GM12873 (cell line): Measurements from ENCODE around the gene C1orf94.

Experiments used
- CTCF ChIP-seq: IDR thresholded peaks from 2 replicates; pipeline ENCODE4 v1.5.1; 2012; ENCODE audit warnings: low read depth, mild to moderate bottlenecking, moderate library complexity, low read length, control low read depth; ENCODE audit not compliant: insufficient read depth; ENCODE audit errors: missing control alignments

C1orf94 gene

GRCh38 chr1:34155860-34156259 is 20.8 kb upstream of the C1orf94 start:
- TF ChIP-seq CTCF = no peak

GRCh38 chr1:34156739-34157138 is 20.0 kb upstream of the C1orf94 start:
- peak; percentile 25 for TF ChIP-seq CTCF

GRCh38 chr1:34162852-34163766 is 13.6 kb upstream of the C1orf94 start:
- peak; percentile 83 for TF ChIP-seq CTCF

GRCh38 chr1:34163792-34164731 is 12.6 kb upstream of the C1orf94 start:
- no peak for TF ChIP-seq CTCF

GRCh38 chr1:34164771-34165391 is 11.8 kb upstream of the C1orf94 start, which contains the start of gene CSMD2:
TSS of gene CSMD2 (minus strand) at chr1:34165230. CDS start at chr1:34165097, 133 bp downstream.
- no peak for TF ChIP-seq CTCF

- no peak for TF ChIP-seq CTCF
These were observed 11.2 kb upstream of the C1orf94 start for GRCh38 chr1:34165422-34165921.
